ENCODE results near the gene HTRA2.

HTRA2 gene

DNA sequence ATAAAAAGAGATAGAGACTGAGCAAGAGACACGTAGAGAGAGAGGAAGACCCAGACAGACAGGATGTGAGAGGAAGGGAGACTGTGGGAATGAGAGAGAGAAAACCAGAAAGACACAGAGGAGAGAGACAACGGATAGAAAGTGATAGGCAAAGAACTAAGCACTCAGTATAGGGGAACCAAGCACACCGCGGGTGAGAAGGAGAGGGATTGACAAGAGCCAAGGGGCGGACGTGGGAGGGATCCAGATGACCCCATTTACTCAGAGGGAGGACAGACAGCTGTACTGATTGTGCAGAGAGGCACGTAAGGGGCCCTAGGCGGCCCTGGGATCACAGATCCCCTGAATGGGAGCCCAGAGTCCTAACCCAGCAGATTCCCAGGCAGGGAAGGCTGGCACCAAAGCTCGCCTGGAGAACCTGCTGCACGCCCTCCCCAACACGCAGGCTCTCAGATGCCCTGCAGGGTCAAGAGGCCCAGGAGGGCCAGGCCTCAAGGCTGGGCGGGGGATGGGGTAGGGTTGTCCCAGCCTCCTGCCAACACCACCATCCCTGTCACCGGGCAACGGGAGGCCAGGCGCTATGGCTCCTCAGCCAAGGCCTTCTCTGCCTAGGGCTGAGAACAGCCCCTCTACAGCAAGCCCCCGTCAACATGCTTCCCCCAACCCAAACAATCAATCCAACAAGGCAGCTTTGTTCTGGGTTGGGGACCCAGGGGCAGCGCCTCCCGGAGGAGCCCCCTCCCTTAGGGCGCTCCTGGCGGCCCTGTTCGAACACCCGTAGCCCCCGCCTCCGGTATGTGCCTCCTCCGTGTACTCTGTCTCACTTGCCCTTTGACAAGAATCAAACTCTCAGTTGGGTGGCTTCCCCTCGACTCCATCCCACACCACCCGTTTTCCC is 23.4 kb downstream of the HTRA2 start:
- peak overlapping the region in 1 of 5 donors; percentile 2 for H3K9ac ChIP-seq (ENCODE audit: low read length in 5 of 5)
- peak overlapping the region in 4 of 5 donors; percentile 56 to 89 (median 88) for H3K4me3 ChIP-seq (ENCODE audit: low read depth in 1 of 5, low read length in 5 of 5)
- H3K27ac ChIP-seq (ENCODE audit: low read depth, low read length), result peak overlapping the region; percentile 84
- peaks cover 4 to 62% (median 52%) of the 10 kb centered on the region in 5 donors for H3K4me1 ChIP-seq (ENCODE audit: control insufficient read depth in 5 of 5, insufficient read depth in 5 of 5, low read length in 5 of 5)
- H3K9me3 ChIP-seq (ENCODE audit: control insufficient read depth in 5 of 5, low read length in 5 of 5), result no peaks in the 10 kb centered on the region
- H3K27me3 ChIP-seq (ENCODE audit: control insufficient read depth in 5 of 5, insufficient read depth in 4 of 5, low read length in 5 of 5), result no peaks in the 10 kb centered on the region
- H3K36me3 ChIP-seq (ENCODE audit: control insufficient read depth in 5 of 5, insufficient read depth in 5 of 5, low read length in 5 of 5), result peaks cover 0 to 12% (median 9%) of the 10 kb centered on the region in 5 donors

DNA sequence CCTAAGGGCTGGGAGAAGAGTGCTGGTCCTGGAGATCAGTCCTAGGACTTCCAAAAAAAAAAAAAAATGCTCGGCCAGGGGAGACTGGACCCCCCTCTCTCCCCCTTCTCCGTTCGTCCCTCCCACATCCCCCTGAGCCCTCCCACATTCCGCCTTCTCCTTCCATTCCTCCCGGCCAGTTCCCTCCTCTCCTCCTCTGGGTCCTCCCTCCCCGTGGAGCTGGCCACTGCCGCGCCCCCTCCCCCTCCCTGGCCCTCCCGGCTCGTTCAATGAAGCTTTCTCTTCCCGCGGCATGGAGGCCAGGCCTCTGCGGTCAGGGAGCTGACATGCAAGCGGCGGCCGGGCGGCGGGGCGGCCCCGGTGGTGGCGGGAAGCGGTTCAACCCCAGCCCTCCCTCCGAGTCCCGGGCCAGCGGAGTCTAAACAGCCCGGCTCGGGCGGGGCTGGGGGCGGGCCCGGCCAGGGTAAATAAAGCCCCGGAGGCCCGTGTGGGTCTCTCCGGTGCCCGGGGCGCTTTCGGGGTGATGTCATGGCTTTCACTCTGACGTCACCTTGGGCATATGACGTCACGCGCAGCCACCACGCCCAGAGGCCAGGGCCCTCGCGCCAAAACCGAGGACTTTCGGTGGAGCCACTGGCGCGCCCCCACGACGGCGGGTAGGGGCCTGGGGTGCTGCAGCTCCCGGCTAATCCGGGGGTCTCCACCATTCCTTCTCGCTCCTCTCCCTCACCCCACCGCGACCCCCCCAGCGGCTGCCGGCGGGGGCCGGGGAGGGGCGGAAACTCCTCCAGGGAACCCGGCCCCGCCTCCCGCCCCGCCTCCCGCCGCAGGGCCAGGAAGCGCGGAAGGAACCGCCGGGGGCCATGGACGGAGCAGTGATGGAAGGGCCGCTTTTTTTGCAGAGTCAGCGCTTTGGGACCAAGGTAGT is 24.4 kb downstream of the HTRA2 start, which contains the start of the genes DOK1 and LOXL3:
TSS of gene DOK1 (plus strand) at position 829 of the 928 bp plus-strand sequence. CDS start at position 864, 35 bp downstream.
TSS of gene LOXL3 (minus strand) at position 51 of the 928 bp plus-strand sequence. CDS start 1,308 bp downstream, outside the sequence.
- peak within 1 kb of the TSS; percentile 79 to 89 (median 87) for H3K4me3 ChIP-seq (ENCODE audit: low read depth in 1 of 5, low read length in 5 of 5)
- peaks cover 2 to 61% (median 53%) of the 10 kb centered on the region in 5 donors for H3K4me1 ChIP-seq (ENCODE audit: control insufficient read depth in 5 of 5, insufficient read depth in 5 of 5, low read length in 5 of 5)
- H3K27ac ChIP-seq (ENCODE audit: low read depth, low read length), result peak within 1 kb of the TSS; percentile 84
- H3K9ac ChIP-seq (ENCODE audit: low read length in 5 of 5), result peak within 1 kb of the TSS in 4 of 5 donors; percentile 66 to 79 (median 73)
- no peaks in the 10 kb centered on the region for H3K9me3 ChIP-seq (ENCODE audit: control insufficient read depth in 5 of 5, low read length in 5 of 5)
- no peaks in the 10 kb centered on the region for H3K27me3 ChIP-seq (ENCODE audit: control insufficient read depth in 5 of 5, insufficient read depth in 4 of 5, low read length in 5 of 5)
- peaks cover 0 to 13% (median 9%) of the 10 kb centered on the region in 5 donors for H3K36me3 ChIP-seq (ENCODE audit: control insufficient read depth in 5 of 5, insufficient read depth in 5 of 5, low read length in 5 of 5)

DNA sequence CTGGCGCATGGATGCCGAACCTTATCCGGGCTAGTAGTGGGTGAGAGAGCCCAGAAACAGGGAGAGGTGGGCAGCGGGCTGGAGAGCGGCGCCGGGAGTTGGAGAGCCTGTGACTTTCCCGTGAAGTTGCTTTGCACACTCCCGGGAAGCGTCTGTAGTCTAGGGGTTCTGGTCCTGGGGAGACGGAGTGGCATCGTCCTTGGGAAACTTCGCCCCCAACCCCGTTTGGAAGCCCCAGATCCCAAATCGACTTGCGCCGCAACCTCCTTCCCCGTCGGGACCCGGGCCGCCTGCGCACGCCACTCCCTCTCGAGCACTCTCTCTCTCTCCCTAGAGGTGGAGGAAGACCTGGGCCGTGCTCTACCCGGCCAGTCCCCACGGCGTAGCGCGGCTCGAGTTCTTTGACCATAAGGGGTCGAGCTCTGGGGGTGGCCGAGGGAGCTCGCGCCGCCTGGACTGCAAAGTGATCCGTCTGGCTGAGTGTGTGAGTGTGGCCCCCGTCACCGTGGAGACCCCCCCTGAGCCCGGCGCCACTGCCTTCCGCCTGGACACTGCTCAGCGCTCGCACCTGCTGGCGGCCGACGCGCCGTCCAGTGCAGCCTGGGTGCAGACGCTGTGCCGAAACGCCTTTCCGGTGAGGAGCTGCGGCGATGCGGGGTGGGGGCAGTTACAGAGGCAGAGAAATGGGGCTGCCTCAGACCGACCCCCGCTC is 25.2 kb downstream of the HTRA2 start:
- H3K9me3 ChIP-seq (ENCODE audit: control insufficient read depth in 5 of 5, low read length in 5 of 5), result no peaks in the 10 kb centered on the region
- peak overlapping the region; percentile 79 to 89 (median 87) for H3K4me3 ChIP-seq (ENCODE audit: low read depth in 1 of 5, low read length in 5 of 5)
- H3K27me3 ChIP-seq (ENCODE audit: control insufficient read depth in 5 of 5, insufficient read depth in 4 of 5, low read length in 5 of 5), result no peaks in the 10 kb centered on the region
- H3K36me3 ChIP-seq (ENCODE audit: control insufficient read depth in 5 of 5, insufficient read depth in 5 of 5, low read length in 5 of 5), result peaks cover 0 to 13% (median 9%) of the 10 kb centered on the region in 5 donors
- peak overlapping the region in 4 of 5 donors; percentile 66 to 79 (median 73) for H3K9ac ChIP-seq (ENCODE audit: low read length in 5 of 5)
- H3K27ac ChIP-seq (ENCODE audit: low read depth, low read length), result peak overlapping the region; percentile 84
- peaks cover 0 to 55% (median 47%) of the 10 kb centered on the region in 5 donors for H3K4me1 ChIP-seq (ENCODE audit: control insufficient read depth in 5 of 5, insufficient read depth in 5 of 5, low read length in 5 of 5)

DNA sequence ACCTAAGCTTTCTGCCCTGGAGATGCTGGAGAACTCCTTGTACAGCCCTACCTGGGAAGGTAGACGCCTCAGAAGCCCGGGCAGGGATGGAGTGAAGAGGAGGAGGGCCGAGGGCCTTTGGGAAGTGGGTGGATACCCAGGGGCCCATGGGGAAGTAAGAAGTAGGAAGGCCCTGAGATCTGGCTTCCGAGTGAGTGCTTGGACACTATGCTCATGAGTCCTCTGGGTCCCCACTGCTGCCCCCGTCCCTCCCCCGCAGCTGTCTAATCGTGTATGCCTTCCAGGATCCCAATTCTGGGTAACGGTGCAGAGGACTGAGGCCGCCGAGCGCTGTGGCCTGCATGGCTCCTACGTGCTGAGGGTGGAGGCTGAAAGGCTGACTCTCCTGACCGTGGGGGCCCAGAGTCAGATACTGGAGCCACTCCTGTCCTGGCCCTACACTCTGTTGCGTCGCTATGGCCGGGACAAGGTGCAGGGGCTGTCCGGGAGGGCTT is 25.9 kb downstream of the HTRA2 start:
- peak overlapping the region in 4 of 5 donors; percentile 66 to 79 (median 73) for H3K9ac ChIP-seq (ENCODE audit: low read length in 5 of 5)
- peak overlapping the region; percentile 74 to 89 (median 87) for H3K4me3 ChIP-seq (ENCODE audit: low read depth in 1 of 5, low read length in 5 of 5)
- peak overlapping the region; percentile 84 for H3K27ac ChIP-seq (ENCODE audit: low read depth, low read length)

DNA sequence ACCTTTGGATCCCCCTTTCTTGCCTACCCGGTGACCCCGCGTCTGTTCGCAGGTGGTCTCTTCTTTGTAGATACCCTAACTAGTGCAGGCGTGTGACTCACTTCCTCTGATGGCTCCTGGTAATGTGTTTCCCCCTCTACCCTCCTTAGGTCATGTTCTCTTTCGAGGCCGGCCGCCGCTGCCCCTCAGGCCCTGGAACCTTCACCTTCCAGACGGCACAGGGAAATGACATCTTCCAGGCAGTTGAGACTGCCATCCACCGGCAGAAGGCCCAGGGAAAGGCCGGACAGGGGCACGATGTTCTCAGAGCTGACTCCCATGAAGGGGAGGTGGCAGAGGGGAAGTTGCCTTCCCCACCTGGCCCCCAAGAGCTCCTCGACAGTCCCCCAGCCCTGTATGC is 26.4 kb downstream of the HTRA2 start:
- peaks cover 0 to 13% (median 9%) of the 10 kb centered on the region in 5 donors for H3K36me3 ChIP-seq (ENCODE audit: control insufficient read depth in 5 of 5, insufficient read depth in 5 of 5, low read length in 5 of 5)
- peak overlapping the region in 3 of 5 donors; percentile 31 to 74 (median 72) for H3K9ac ChIP-seq (ENCODE audit: low read length in 5 of 5)
- H3K9me3 ChIP-seq (ENCODE audit: control insufficient read depth in 5 of 5, low read length in 5 of 5), result no peaks in the 10 kb centered on the region
- H3K27me3 ChIP-seq (ENCODE audit: control insufficient read depth in 5 of 5, insufficient read depth in 4 of 5, low read length in 5 of 5), result no peaks in the 10 kb centered on the region
- H3K27ac ChIP-seq (ENCODE audit: low read depth, low read length), result peak overlapping the region; percentile 84
- H3K4me1 ChIP-seq (ENCODE audit: control insufficient read depth in 5 of 5, insufficient read depth in 5 of 5, low read length in 5 of 5), result peaks cover 0 to 58% (median 46%) of the 10 kb centered on the region in 5 donors
- H3K4me3 ChIP-seq (ENCODE audit: low read depth in 1 of 5, low read length in 5 of 5), result peak overlapping the region in 2 of 5 donors; percentile 79 to 89

More for the DNA sequence above, 25.9 kb downstream of the HTRA2 start:
- Histone ChIP-seq H3K9me3 (ENCODE audit: control insufficient read depth in 5 of 5, low read length in 5 of 5) (no peaks in the 10 kb centered on the region), H3K36me3 (ENCODE audit: control insufficient read depth in 5 of 5, insufficient read depth in 5 of 5, low read length in 5 of 5) (peaks cover 0 to 13% (median 9%) of the 10 kb centered on the region in 5 donors), H3K27me3 (ENCODE audit: control insufficient read depth in 5 of 5, insufficient read depth in 4 of 5, low read length in 5 of 5) (no peaks in the 10 kb centered on the region), H3K4me1 (ENCODE audit: control insufficient read depth in 5 of 5, insufficient read depth in 5 of 5, low read length in 5 of 5) (peaks cover 0 to 58% (median 46%) of the 10 kb centered on the region in 5 donors)

DNA sequence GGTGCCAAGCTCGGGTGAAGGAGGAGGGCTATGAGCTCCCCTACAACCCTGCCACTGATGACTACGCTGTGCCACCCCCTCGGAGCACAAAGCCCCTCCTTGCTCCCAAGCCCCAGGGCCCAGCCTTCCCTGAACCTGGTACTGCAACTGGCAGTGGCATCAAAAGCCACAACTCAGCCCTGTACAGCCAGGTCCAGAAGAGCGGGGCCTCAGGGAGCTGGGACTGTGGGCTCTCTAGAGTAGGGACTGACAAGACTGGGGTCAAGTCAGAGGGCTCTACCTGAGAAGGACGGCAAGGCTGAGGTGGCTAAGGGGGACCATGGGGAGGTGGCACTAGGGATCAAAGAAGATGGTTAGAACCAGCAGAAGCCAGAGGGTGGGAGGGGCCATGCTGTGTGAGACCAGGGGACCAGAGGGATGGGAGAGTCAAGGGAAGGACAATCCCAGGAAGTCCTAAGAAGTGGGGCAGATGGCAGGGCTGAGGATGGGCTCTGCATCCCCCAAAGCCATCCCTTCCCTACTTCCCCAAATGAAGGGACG is 27.2 kb downstream of the HTRA2 start:
- Histone ChIP-seq H3K36me3 (ENCODE audit: control insufficient read depth in 5 of 5, insufficient read depth in 5 of 5, low read length in 5 of 5) (peaks cover 0 to 13% (median 9%) of the 10 kb centered on the region in 5 donors), H3K4me3 (ENCODE audit: low read depth in 1 of 5, low read length in 5 of 5) (no peak overlapping the region), H3K9me3 (ENCODE audit: control insufficient read depth in 5 of 5, low read length in 5 of 5) (no peaks in the 10 kb centered on the region), H3K4me1 (ENCODE audit: control insufficient read depth in 5 of 5, insufficient read depth in 5 of 5, low read length in 5 of 5) (peaks cover 0 to 58% (median 46%) of the 10 kb centered on the region in 5 donors), H3K9ac (ENCODE audit: low read length in 5 of 5) (no peak overlapping the region), H3K27ac (ENCODE audit: low read depth, low read length) (peak overlapping the region; percentile 84), H3K27me3 (ENCODE audit: control insufficient read depth in 5 of 5, insufficient read depth in 4 of 5, low read length in 5 of 5) (peaks cover 0 to under 1% (median 0%) of the 10 kb centered on the region in 5 donors)

DNA sequence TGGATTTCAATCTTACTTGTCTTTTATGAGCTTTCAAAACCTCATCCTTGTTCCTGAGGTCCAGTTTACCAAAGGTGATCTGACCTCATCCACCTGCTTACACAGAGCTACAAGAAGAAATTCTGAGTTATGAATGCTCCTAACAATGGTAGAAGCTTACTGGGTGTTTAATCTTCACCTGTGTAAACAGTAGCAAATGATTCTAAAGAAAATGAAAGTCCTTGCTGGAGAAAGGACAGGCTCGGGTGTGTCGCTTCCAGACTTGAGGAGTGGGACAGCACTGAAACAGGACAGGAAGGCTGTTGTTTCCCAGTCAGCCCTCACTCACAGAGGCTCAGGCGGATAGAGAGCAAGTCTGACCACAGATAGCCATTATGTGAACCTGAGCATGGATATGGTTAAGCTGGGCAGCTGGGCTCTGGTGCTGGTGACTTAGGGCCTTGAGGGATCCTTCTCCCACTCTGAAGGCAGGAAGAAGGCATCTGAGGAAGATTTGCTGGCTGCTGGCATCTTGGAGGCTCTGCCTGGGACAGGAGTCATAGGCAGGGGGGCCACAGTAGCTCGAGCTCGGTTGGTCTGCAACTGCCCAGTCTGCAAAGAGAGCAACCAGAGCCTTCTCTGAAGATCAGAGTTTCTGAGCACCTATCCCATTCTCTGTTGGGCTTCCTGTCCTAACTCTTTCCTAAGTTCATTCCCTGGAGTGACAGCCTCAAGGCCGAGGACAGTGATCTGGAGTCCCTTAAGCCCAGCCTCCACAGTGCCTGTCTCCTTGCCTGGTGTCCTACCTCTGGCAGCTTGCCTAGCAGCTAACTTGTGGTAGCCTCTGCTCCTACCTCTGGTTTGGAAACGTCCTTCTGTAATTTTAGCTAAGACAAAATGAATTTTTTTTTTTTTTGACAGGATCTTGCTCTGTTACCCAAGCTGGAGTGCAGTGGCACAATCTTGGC is 28.8 kb downstream of the HTRA2 start:
- H3K36me3 ChIP-seq (ENCODE audit: control insufficient read depth in 5 of 5, insufficient read depth in 5 of 5, low read length in 5 of 5), result peaks cover 0 to 13% (median 9%) of the 10 kb centered on the region in 5 donors
- no peak overlapping the region for H3K9ac ChIP-seq (ENCODE audit: low read length in 5 of 5)
- peak overlapping the region; percentile 2 for H3K27ac ChIP-seq (ENCODE audit: low read depth, low read length)
- no peak overlapping the region for H3K4me3 ChIP-seq (ENCODE audit: low read depth in 1 of 5, low read length in 5 of 5)
- peaks cover 0 to 48% (median 37%) of the 10 kb centered on the region in 5 donors for H3K4me1 ChIP-seq (ENCODE audit: control insufficient read depth in 5 of 5, insufficient read depth in 5 of 5, low read length in 5 of 5)
- no peaks in the 10 kb centered on the region for H3K9me3 ChIP-seq (ENCODE audit: control insufficient read depth in 5 of 5, low read length in 5 of 5)
- H3K27me3 ChIP-seq (ENCODE audit: control insufficient read depth in 5 of 5, insufficient read depth in 4 of 5, low read length in 5 of 5), result peaks cover 0 to 2% (median 0%) of the 10 kb centered on the region in 5 donors

DNA sequence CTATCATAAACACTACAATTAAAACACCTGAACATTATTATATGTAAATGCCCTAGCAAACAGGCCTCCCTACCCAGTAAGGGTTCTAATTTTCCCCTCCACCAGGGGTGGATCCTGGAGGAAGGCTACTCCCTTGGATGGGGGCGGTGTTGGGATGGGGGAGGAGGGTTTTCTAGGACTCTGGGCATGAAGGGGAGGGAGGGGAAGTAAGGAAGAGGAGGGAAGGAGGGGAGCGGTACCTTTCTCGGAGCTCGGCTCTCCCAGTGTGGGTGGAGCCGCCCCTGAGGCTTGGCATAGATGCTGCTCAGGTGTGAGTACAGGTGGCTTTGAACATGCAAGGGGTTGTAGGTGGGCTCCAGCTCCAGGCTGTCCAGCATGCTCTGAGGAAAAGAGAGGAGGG is 30.2 kb downstream of the HTRA2 start:
- peaks cover 0 to 13% (median 9%) of the 10 kb centered on the region in 5 donors for H3K36me3 ChIP-seq (ENCODE audit: control insufficient read depth in 5 of 5, insufficient read depth in 5 of 5, low read length in 5 of 5)
- H3K4me1 ChIP-seq (ENCODE audit: control insufficient read depth in 5 of 5, insufficient read depth in 5 of 5, low read length in 5 of 5), result peaks cover 0 to 39% (median 30%) of the 10 kb centered on the region in 5 donors
- H3K27me3 ChIP-seq (ENCODE audit: control insufficient read depth in 5 of 5, insufficient read depth in 4 of 5, low read length in 5 of 5), result peaks cover 0 to 2% (median 0%) of the 10 kb centered on the region in 5 donors
- no peaks in the 10 kb centered on the region for H3K9me3 ChIP-seq (ENCODE audit: control insufficient read depth in 5 of 5, low read length in 5 of 5)
- H3K27ac ChIP-seq (ENCODE audit: low read depth, low read length), result no peak overlapping the region
- H3K4me3 ChIP-seq (ENCODE audit: low read depth in 1 of 5, low read length in 5 of 5), result no peak overlapping the region
- no peak overlapping the region for H3K9ac ChIP-seq (ENCODE audit: low read length in 5 of 5)

All from subcutaneous abdominal adipose tissue (tissue), 5 donors.